GM21381 (cell line): ENCODE results near the gene HCFC1.

Experiments used
- ATAC-seq: cut with Tn5 transposase; IDR thresholded peaks from one replicate; pipeline ENCODE4 v1.9.1; 2021; ENCODE audit warnings: mild to moderate bottlenecking, moderate library complexity; ENCODE audit not compliant: unreplicated experiment

Gene HCFC1

GRCh38 chrX:153974726-153975286 lies 3.2 kb upstream of the HCFC1 start:
- ATAC-seq = no peak

GRCh38 chrX:153974003-153974725 lies 2.5 kb upstream of the HCFC1 start:
- ATAC-seq = no peak

- ATAC-seq = no peak
Measured at GRCh38 chrX:153973127-153974002, 1.7 kb upstream of the HCFC1 start.

GRCh38 chrX:153972368-153973126 lies 929 bp upstream of the HCFC1 start, which contains the start of gene TMEM187:
Gene TMEM187 (plus strand): TSS chrX:153972754. CDS start chrX:153982063, 9,309 bp downstream.
- peak; percentile 50 for ATAC-seq

- peak; percentile 34 for ATAC-seq
Measured at GRCh38 chrX:153971124-153971449, 531 bp downstream of the HCFC1 start.

GRCh38 chrX:153970357-153971123 lies 1.1 kb downstream of the HCFC1 start:
- ATAC-seq = peak; percentile 1

GRCh38 chrX:153969904-153970356 lies 1.7 kb downstream of the HCFC1 start:
- ATAC-seq = no peak

GRCh38 chrX:153969125-153969903 lies 2.3 kb downstream of the HCFC1 start:
- no peak for ATAC-seq

- no peak for ATAC-seq
Measured at GRCh38 chrX:153968754-153969124, 2.9 kb downstream of the HCFC1 start.

GRCh38 chrX:153968255-153968654 lies 3.4 kb downstream of the HCFC1 start:
- no peak for ATAC-seq

- no peak for ATAC-seq
Measured at GRCh38 chrX:153967536-153968224, 3.9 kb downstream of the HCFC1 start.

- ATAC-seq = no peak
Measured at GRCh38 chrX:153966841-153967535, 4.6 kb downstream of the HCFC1 start.

- ATAC-seq = no peak
Measured at GRCh38 chrX:153966283-153966688, 5.3 kb downstream of the HCFC1 start.

GRCh38 chrX:153965406-153965805 lies 6.2 kb downstream of the HCFC1 start:
- ATAC-seq = no peak

GRCh38 chrX:153964105-153964504 lies 7.5 kb downstream of the HCFC1 start:
- ATAC-seq = no peak

- no peak for ATAC-seq
Measured at GRCh38 chrX:153963546-153963945, 8.1 kb downstream of the HCFC1 start.

GRCh38 chrX:153961292-153961691 lies 10.3 kb downstream of the HCFC1 start:
- no peak for ATAC-seq

GRCh38 chrX:153960786-153961185 lies 10.8 kb downstream of the HCFC1 start:
- no peak for ATAC-seq
